ENCODE data around the gene PSMG2. TPM values are rescaled to one million over a fixed set of nuclear protein-coding genes. Genes with fewer than 3 reads are reported as not detected.

The PSMG2 gene
- total and polyA plus RNA-seq, 9 of the 15 experiments (the other 6 are each of a cell fraction or from before 2014, with no cell fraction given): 59.9 to 271 (median 111) TPM

DNA sequence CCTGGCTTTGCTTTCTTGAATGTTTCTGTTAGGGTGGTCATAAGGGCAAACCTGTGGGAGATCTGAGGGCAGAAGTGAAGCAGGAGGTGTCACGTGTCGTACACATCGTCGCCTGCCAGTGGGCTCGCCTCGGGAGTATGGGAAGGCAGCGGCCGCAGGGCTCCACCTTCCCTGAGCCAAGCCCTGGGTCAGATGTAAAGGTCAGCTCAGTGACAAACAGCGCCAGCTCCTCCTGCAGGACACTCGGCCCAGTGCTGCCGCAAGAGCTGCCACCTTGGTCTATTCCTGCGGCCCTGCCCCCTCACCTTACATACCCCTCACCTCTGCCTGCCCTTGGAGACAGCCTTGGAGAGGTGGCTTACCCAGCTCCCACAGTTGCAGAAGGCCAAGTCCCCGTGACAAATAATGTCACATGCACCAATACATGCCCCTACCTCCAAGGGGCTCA is 64.2 kb downstream of the PSMG2 start (continued):
- TF ChIP-seq TGIF2 (CRISPR knock-in tag; IDR thresholded peaks at IDR 0.05): no peak
- TF ChIP-seq IFI16 (CRISPR knock-in tag; IDR thresholded peaks at IDR 0.05): no peak
- TF ChIP-seq, protein P1, sequence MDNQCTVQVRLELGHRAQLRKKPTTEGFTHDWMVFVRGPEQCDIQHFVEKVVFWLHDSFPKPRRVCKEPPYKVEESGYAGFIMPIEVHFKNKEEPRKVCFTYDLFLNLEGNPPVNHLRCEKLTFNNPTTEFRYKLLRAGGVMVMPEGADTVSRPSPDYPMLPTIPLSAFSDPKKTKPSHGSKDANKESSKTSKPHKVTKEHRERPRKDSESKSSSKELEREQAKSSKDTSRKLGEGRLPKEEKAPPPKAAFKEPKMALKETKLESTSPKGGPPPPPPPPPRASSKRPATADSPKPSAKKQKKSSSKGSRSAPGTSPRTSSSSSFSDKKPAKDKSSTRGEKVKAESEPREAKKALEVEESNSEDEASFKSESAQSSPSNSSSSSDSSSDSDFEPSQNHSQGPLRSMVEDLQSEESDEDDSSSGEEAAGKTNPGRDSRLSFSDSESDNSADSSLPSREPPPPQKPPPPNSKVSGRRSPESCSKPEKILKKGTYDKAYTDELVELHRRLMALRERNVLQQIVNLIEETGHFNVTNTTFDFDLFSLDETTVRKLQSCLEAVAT (IDR thresholded peaks at IDR 0.05): no peak
- no peak for TF ChIP-seq HCFC1 (IDR thresholded peaks at IDR 0.05; ENCODE audit: low read depth, low read length)
- TF ChIP-seq NCOA2 (IDR thresholded peaks at IDR 0.05; ENCODE audit: partially characterized antibody in 2 of 2): no peak
- no peak for TF ChIP-seq ZNF830 (CRISPR knock-in tag; IDR thresholded peaks at IDR 0.05)
- peak; percentile 87 for TF ChIP-seq L3MBTL2 (IDR thresholded peaks at IDR 0.05)
- TF ChIP-seq ZKSCAN8 (CRISPR knock-in tag; IDR thresholded peaks at IDR 0.05): no peak
- TF ChIP-seq, protein P2, sequence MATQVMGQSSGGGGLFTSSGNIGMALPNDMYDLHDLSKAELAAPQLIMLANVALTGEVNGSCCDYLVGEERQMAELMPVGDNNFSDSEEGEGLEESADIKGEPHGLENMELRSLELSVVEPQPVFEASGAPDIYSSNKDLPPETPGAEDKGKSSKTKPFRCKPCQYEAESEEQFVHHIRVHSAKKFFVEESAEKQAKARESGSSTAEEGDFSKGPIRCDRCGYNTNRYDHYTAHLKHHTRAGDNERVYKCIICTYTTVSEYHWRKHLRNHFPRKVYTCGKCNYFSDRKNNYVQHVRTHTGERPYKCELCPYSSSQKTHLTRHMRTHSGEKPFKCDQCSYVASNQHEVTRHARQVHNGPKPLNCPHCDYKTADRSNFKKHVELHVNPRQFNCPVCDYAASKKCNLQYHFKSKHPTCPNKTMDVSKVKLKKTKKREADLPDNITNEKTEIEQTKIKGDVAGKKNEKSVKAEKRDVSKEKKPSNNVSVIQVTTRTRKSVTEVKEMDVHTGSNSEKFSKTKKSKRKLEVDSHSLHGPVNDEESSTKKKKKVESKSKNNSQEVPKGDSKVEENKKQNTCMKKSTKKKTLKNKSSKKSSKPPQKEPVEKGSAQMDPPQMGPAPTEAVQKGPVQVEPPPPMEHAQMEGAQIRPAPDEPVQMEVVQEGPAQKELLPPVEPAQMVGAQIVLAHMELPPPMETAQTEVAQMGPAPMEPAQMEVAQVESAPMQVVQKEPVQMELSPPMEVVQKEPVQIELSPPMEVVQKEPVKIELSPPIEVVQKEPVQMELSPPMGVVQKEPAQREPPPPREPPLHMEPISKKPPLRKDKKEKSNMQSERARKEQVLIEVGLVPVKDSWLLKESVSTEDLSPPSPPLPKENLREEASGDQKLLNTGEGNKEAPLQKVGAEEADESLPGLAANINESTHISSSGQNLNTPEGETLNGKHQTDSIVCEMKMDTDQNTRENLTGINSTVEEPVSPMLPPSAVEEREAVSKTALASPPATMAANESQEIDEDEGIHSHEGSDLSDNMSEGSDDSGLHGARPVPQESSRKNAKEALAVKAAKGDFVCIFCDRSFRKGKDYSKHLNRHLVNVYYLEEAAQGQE (IDR thresholded peaks at IDR 0.05; ENCODE audit: borderline replicate concordance): peak; percentile 64; the same call in 1 of the 2 replicates
- TF ChIP-seq, protein P2 (CRISPR knock-in tag; IDR thresholded peaks at IDR 0.05; ENCODE audit: low read depth): no peak
- TF ChIP-seq RBM39 (optimal IDR thresholded peaks at IDR 0.05; ENCODE audit: low read depth, low read length): no peak
- no peak for TF ChIP-seq MTA2 (IDR thresholded peaks at IDR 0.05; ENCODE audit: low read depth)

Measured in K562 (cell line).